Activated B cell treated with CpG ODN at 0.5 μM for 24 hours (primary cell): Measurements from ENCODE around the gene MGMT. TPM values are rescaled to one million over a fixed set of nuclear protein-coding genes. Genes with fewer than 3 reads are reported as not detected.

Source experiments
- ATAC-seq: fragments of 200-7000 bp; cut with Tn5 transposase; one replicate; pipeline ENCODE4 v1.10.0; 2021; ENCODE audit warnings: low read depth, mild to moderate bottlenecking, moderate library complexity
- CTCF ChIA-PET: fragments of 350-600 bp; sonication (Branson Sonifier 250); formaldehyde crosslinking; loops from one replicate; lab custom pipeline; 2021; ENCODE audit warnings: antibody characterized with exemption; lab: Charles Lee
- POLR2A ChIA-PET: fragments of 350-600 bp; sonication (Branson Sonifier 250); formaldehyde crosslinking; loops from one replicate; lab custom pipeline; 2021; ENCODE audit warnings: antibody characterized with exemption; lab: Charles Lee
- DNase-seq: peaks from one replicate; pipeline ENCODE4 v3.0.0; 2022
- H3K27ac Mint-ChIP-seq: one replicate; pipeline ENCODE4 v1.8.0; 2020; ENCODE audit warnings: mixed read lengths
- H3K27me3 Mint-ChIP-seq: one replicate; pipeline ENCODE4 v1.8.0; 2021; ENCODE audit warnings: mixed read lengths
- H3K36me3 Mint-ChIP-seq: one replicate; pipeline ENCODE4 v1.8.0; 2021; ENCODE audit warnings: low read depth, mixed read lengths
- H3K4me1 Mint-ChIP-seq: one replicate; pipeline ENCODE4 v1.8.0; 2021; ENCODE audit warnings: mixed read lengths
- H3K4me3 Mint-ChIP-seq: one replicate; pipeline ENCODE4 v1.8.0; 2020; ENCODE audit warnings: mild to moderate bottlenecking, mixed read lengths
- H3K9me3 Mint-ChIP-seq: one replicate; pipeline ENCODE4 v1.8.0; 2020; ENCODE audit warnings: mixed read lengths
- intact Hi-C: fragments of 100-400 bp; cut with micrococcal nuclease; formaldehyde crosslinking; loops from one replicate; pipeline ENCODE4 v1.15.1; 2024
- total RNA-seq: library from RNA; stranded (reverse); gene quantifications from 2 replicates; pipeline ENCODE4 v1.2.3, GENCODE V29; 2022
- TF ChIP-seq, protein P1 (sequence below): fragments of 200-600 bp; IDR thresholded peaks from one replicate; pipeline ENCODE4 v1.8.0; 2022; ENCODE audit warnings: antibody characterized with exemption, mild to moderate bottlenecking

The MGMT gene
- total RNA-seq, 1 donor from 2014 or later = 25.8 TPM

DNA sequence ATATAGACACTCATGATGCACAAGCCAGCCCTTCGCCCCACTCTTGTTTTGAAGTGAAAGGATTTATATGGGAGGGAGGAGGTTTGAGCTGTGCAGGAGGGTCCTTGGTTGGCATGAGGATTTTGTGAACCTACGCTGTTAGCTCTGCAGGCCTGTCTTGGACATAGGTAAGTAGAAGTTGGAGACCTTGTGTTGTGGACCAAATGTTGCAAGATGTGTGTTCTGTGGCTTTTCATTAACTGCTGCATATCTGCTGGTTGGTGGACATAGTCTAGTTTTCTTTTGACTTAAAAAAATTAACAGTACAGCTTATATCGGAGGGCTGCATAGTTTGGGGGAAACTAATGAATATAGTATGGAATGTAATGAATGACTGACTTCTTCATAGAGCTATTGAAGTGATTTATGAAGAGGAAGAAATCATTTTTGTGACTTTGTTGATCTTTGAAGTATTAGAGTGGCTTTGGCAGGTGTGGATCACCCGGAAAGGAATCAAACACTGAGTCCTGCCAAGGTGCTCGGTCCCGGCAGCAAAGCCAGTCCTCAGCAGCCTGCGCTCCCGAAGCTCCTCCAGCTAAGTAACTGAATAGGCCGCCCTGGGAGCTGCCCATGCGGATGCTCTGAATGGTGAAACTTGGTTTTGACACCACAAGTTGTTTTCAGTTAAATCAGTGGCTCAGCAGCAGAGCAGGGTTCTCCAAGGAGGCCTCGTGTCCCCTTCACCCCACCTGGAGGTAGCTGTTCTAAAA lies 3.2 kb downstream of the MGMT start:
- TF ChIP-seq, protein P1, sequence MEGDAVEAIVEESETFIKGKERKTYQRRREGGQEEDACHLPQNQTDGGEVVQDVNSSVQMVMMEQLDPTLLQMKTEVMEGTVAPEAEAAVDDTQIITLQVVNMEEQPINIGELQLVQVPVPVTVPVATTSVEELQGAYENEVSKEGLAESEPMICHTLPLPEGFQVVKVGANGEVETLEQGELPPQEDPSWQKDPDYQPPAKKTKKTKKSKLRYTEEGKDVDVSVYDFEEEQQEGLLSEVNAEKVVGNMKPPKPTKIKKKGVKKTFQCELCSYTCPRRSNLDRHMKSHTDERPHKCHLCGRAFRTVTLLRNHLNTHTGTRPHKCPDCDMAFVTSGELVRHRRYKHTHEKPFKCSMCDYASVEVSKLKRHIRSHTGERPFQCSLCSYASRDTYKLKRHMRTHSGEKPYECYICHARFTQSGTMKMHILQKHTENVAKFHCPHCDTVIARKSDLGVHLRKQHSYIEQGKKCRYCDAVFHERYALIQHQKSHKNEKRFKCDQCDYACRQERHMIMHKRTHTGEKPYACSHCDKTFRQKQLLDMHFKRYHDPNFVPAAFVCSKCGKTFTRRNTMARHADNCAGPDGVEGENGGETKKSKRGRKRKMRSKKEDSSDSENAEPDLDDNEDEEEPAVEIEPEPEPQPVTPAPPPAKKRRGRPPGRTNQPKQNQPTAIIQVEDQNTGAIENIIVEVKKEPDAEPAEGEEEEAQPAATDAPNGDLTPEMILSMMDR = no peak
- no peaks in the 10 kb centered on the region for H3K9me3 Mint-ChIP-seq
- CTCF ChIA-PET = no interaction called here
- intact Hi-C loops = loop anchor here (5.0 kb wide), 1 partner anchor 1408 kb away; no protein-coding TSS in a partner anchor
- peak overlapping the region; percentile 10 for H3K27ac Mint-ChIP-seq
- no peaks in the 10 kb centered on the region for H3K27me3 Mint-ChIP-seq
- POLR2A ChIA-PET = no interaction called here
- DNase-seq = no peak
- H3K4me3 Mint-ChIP-seq = no peak overlapping the region
- H3K4me1 Mint-ChIP-seq = peaks cover 45% of the 10 kb centered on the region
- ATAC-seq = no peak
- H3K36me3 Mint-ChIP-seq = peaks cover 8% of the 10 kb centered on the region

DNA sequence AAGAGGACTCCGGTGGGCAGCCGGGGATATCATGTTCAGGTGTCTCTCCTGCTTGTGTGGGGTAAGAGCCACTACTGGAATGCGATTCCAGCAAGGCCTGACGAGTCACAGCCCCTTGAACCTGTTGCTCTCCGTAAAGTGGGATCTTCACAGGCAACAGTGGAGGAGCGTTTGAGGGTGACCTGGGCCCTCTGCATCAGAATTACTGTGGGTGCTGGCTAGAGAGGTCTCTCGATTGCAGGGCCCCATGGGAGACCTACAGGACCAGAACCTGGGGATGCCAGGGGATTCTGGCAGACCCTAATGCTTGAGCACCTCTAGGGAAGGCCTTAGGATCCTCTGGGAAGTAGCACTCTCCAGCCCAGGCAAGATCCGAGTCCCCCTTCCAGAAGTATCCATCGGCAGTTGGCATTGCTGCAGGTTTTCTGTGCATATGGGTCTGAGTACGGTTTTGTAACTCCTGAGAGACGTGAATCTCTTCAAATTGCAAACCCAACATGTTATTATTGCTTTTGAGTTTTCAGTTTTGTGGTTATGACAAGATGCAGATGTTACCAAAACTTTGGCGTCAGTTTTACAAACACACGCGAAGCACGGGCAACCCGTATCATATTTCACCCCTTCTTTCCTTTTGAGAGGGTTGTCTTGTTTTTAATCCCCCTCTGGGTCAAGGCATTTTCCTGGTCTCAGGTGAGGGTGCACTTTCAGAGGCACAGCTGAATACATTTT lies 4.6 kb downstream of the MGMT start:
- CTCF ChIA-PET = no interaction called here
- H3K27ac Mint-ChIP-seq = peak overlapping the region; percentile 47

DNA sequence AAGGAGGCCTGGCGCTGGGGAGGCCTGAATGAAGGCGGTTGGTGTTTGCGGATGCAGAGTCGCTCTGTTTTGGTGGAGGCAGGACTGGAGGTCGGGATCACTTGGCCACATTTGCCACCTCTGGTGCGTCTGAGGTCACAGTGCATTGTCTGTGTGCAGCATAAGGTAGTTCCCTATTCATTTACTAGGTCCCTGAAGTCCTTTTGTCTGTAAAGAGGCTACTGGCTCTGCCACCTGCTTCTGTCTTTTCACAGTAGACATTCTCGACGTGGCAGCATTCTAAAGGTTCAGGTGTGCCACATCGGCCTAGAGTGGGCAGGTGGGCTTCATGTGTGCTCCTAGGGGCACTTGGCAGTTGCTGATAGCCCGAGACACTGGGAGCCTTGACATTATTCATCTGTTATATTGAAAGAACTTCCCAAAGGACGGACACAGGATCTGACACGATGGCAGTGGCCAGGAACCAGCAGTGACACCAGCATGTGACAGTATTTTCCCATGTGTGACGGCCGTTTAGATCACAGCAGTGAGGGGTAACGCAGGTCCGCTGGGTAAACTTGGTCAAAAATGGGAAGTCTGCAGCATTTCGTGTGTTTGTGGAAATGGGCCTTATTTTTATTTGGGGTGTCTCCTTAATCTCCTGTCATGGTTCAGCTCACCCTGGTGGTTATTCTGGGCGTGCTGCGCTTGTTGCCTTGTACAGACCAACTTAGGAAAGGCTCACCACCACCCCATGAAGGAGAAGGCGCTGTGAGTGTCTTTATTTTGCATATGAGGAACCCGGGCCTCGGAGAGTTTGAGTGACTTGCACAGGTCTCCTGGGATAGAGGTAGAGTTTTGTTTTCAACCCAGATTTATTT lies 5.9 kb downstream of the MGMT start:
- H3K4me1 Mint-ChIP-seq = peaks cover 45% of the 10 kb centered on the region
- DNase-seq (peak; percentile 27), ATAC-seq (peak; percentile 87)
- H3K4me3 Mint-ChIP-seq = peak overlapping the region; percentile 62
- H3K27me3 Mint-ChIP-seq = no peaks in the 10 kb centered on the region
- H3K27ac Mint-ChIP-seq = peak overlapping the region; percentile 87
- intact Hi-C loops = loop anchor here (5.0 kb wide), 1 partner anchor 1411 kb away; no protein-coding TSS in a partner anchor
- TF ChIP-seq, protein P1 = no peak
- no peaks in the 10 kb centered on the region for H3K9me3 Mint-ChIP-seq
- ChIA-PET CTCF (no interaction called here), POLR2A (interaction anchor here (0.6 kb wide), 1 partner anchor 131 kb away, joined by 4 read pairs; no protein-coding TSS in a partner anchor)
- H3K36me3 Mint-ChIP-seq = peaks cover 10% of the 10 kb centered on the region

More for the DNA sequence above, 4.6 kb downstream of the MGMT start:
- H3K27me3 Mint-ChIP-seq = no peaks in the 10 kb centered on the region
- no peak overlapping the region for H3K4me3 Mint-ChIP-seq
- DNase-seq (no peak), ATAC-seq (no peak)
- TF ChIP-seq, protein P1 = no peak
- H3K9me3 Mint-ChIP-seq = no peaks in the 10 kb centered on the region
- intact Hi-C loops = loop anchor here (5.0 kb wide), 1 partner anchor 1409 kb away; no protein-coding TSS in a partner anchor
- POLR2A ChIA-PET = no interaction called here
- H3K4me1 Mint-ChIP-seq = peaks cover 47% of the 10 kb centered on the region
- H3K36me3 Mint-ChIP-seq = peaks cover 8% of the 10 kb centered on the region

DNA sequence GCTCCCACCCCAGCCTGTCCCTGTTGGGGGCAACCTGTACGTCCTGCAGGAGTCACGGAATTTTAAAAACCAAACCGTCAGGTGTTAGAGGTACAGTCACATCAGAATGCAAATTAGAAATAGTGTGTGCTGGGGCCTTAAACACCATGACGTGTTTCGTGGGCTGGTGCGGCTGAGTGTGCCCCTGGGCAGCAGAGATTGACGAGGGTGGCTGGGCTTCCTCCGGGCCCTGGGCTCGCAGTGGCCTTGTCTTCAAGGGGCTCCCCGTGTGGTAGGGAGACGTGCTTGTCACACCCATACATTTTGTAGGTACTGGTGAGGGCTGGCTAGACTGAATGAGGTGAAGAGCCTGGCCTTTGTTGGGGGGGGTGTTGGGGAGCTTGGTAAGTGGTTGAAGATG lies 7.6 kb downstream of the MGMT start:
- Mint-ChIP-seq H3K27ac (peak overlapping the region; percentile 67), H3K4me1 (peaks cover 45% of the 10 kb centered on the region), H3K4me3 (no peak overlapping the region), H3K36me3 (peaks cover 10% of the 10 kb centered on the region), H3K9me3 (no peaks in the 10 kb centered on the region), H3K27me3 (no peaks in the 10 kb centered on the region)
- DNase-seq (no peak), ATAC-seq (no peak)
- CTCF ChIA-PET = no interaction called here
- TF ChIP-seq, protein P1 = no peak
- intact Hi-C loops = loop anchor here (5.0 kb wide), 1 partner anchor 1412 kb away; no protein-coding TSS in a partner anchor
- POLR2A ChIA-PET = no interaction called here
